IPS DF 4.7 (cell line): ENCODE data around the gene RGS9.
"Not testable (repeated sequence)": the region's sequence is repeated elsewhere in the genome, so short reads cannot be mapped to it uniquely, and the experiment has no call there.

Experiments used
- DNase-seq: peaks from one replicate; pipeline ENCODE4 v3.0.0-alpha.2; 2013; ENCODE audit warnings: low spot score; ENCODE audit errors: extremely low read depth

RGS9 gene

GRCh38 chr17:65155622-65156021 lies 18.5 kb downstream of the RGS9 start:
- DNase-seq, result no peak

GRCh38 chr17:65156185-65156834 lies 19.1 kb downstream of the RGS9 start:
- no peak for DNase-seq

GRCh38 chr17:65156835-65157565 lies 19.8 kb downstream of the RGS9 start:
- no peak for DNase-seq

- DNase-seq, result no peak
Measured at GRCh38 chr17:65158041-65158440, 20.9 kb downstream of the RGS9 start.

DNA sequence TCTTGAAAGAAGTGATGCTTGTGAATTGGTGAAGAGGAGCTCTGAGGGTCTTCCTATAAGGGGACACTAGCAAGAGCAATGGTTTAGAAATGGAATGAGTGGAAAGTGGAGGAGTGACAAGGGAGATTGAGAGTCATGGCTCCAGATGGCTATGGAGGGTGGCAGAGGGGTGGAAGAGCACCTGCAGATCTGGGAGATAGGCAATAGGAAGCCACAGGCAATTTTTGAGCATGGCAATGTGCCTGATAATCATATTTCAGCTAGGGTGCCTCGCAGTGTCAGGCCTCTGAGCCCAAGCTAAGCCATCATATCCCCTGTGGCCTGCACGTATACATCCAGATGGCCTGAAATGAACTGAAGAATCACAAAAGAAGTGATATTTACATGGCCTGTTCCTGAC lies 21.5 kb downstream of the RGS9 start:
- no peak for DNase-seq

DNA sequence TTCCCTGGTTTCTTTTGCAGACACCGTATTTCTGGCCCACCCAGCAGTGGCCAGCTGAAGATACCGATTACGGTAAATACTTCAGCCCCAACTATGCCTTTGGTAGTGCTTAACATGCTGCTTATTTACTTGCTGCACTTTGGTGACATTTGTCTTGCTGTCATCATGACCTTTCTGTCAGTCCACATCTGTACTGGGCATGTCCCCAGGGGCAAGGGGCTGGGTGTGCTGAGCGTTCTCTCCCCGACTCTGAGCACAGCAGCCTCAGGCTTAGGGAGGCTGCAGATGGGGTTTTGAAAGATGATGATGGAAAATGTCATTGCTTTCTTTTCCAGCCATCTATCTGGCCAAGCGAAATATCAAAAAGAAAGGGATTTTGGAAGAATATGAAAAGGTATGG lies 23.3 kb downstream of the RGS9 start:
- DNase-seq, result no peak

GRCh38 chr17:65163990-65164495 lies 26.9 kb downstream of the RGS9 start:
- DNase-seq, result no peak

GRCh38 chr17:65166787-65167186 lies 29.6 kb downstream of the RGS9 start:
- DNase-seq, result no peak

- DNase-seq, result no peak
Measured at GRCh38 chr17:65167566-65167965, 30.4 kb downstream of the RGS9 start.

DNA sequence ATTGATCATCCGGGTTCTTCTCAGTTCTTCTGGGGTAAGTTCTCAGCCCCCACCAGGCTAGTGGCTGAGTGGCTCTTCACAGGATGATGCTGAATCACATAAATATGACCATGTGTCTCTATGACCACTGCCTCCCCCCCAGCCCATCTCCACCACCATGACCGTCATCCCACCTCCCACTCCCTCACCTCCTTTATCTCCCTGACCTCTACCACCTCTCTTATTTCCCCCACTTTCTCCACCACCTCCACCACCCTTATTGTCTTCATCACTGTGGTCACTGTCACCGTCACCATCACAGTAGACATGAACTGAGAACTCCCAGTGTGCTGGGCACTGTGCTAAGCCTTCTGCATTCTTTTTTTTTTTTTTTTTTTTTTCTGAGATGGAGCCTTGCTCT lies 32.5 kb downstream of the RGS9 start:
- no peak for DNase-seq

GRCh38 chr17:65170839-65171238 lies 33.7 kb downstream of the RGS9 start:
- no peak for DNase-seq

GRCh38 chr17:65171752-65172151 lies 34.6 kb downstream of the RGS9 start:
- DNase-seq, result no peak

GRCh38 chr17:65172496-65173136 lies 35.4 kb downstream of the RGS9 start:
- DNase-seq, result no peak

GRCh38 chr17:65173284-65173793 lies 36.2 kb downstream of the RGS9 start:
- no peak for DNase-seq

- DNase-seq, result no peak
Measured at GRCh38 chr17:65173976-65174683, 37.0 kb downstream of the RGS9 start.

- DNase-seq, result no peak
Measured at GRCh38 chr17:65174974-65175373, 37.8 kb downstream of the RGS9 start.

DNA sequence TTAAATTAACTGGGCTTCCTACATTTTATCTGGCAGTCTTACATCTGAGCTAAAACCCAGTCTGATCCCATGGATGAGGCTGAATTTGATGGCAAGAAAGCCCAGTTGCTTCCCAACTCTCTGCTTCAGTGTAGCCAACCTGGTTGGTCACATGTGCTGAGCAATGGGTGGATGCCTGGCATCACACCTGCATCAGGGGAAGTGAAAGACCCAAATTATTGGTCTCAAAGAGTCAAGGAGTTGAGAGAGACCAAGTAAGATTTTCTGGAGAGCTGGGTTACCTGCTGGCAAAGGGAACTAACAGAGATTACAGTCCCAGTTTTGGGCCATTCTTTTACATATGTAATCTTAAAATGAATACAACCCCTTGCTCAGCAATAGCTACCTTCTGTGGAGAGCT lies 38.8 kb downstream of the RGS9 start:
- DNase-seq, result no peak

GRCh38 chr17:65176646-65177409 lies 39.7 kb downstream of the RGS9 start:
- no peak for DNase-seq

DNA sequence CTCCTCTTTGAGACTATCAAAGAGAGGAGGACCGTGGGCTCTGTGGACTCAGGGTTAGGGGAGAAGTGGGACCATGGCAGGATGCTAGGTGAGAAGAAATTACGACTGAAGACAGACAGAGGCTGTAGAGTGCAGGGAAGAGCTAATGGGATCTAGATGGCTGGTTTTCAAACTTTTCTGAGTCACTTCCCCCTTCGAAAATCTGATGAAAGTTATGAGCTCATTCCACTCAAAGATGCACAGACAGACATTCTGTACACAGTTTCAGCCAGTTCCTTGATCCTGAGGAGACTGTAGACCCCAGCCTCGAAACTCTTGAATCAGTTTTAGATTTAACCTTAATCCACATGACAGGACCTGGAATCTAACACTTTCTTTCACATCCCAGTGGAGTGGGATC lies 40.7 kb downstream of the RGS9 start:
- DNase-seq, result no peak

DNA sequence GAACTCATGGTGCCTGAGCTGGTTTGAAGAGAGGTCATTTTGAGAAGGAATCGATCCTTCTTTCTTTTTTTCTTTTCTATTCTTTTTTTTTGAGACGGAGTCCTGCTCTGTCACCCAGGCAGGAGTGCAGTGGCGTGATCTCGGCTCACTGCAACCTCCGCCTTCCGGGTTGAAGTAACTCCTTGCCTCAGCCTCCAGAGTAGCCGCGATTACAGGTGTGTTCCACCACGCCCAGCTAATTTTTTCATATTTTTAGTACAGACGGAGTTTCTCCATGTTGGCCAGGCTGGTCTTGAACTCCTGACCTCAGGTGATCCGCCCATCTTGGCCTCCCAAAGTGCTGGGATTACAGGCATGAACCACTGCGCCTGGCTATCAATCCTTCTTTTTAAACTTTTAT lies 43.1 kb downstream of the RGS9 start:
- DNase-seq, result not testable (repeated sequence)

GRCh38 chr17:65180752-65181236 lies 43.6 kb downstream of the RGS9 start:
- not testable (repeated sequence) for DNase-seq
